ENCODE data around the gene ST6GAL1.
"Not testable (repeated sequence)": the region's sequence is repeated elsewhere in the genome, so short reads cannot be mapped to it uniquely, and the experiment has no call there.

- TF ChIP-seq CTCF (IDR thresholded peaks at IDR 0.05; ENCODE audit: insufficient read depth, low read depth, low read length); EZH2 (IDR thresholded peaks at IDR 0.05; ENCODE audit: insufficient read depth, low read length): not testable (repeated sequence)
Observed at GRCh38 chr3:186889698-186890097, 40.6 kb upstream of the ST6GAL1 start.

All from astrocyte (in vitro differentiated cells and primary cell).